Neural progenitor cell (in vitro differentiated cells): Measurements from ENCODE around the gene C2. TPM values are rescaled to one million over a fixed set of nuclear protein-coding genes. Genes with fewer than 3 reads are reported as not detected.

Experiments used
- DNase-seq: peaks from one replicate; pipeline ENCODE4 v3.0.0-alpha.2; 2016; ENCODE audit warnings: low spot score
- H2AFZ ChIP-seq: fragments of 200-600 bp; sonication (generic); replicated peaks from 2 replicates; pipeline ENCODE4 v1.6.1; 2016; ENCODE audit warnings: antibody characterized with exemption
- H3F3A ChIP-seq: fragments of 200-600 bp; sonication (generic); 2 replicates; pipeline ENCODE4 v1.6.1; 2016; ENCODE audit warnings: antibody characterized with exemption, low read depth
- H3K27ac ChIP-seq: fragments of 200-600 bp; sonication (generic); 2 replicates; pipeline ENCODE4 v1.5.1; 2016; ENCODE audit warnings: mild to moderate bottlenecking
- H3K27me3 ChIP-seq: fragments of 200-600 bp; sonication (generic); 2 replicates; pipeline ENCODE4 v1.6.1; 2016; ENCODE audit warnings: mild to moderate bottlenecking, moderate library complexity
- H3K36me3 ChIP-seq: fragments of 200-600 bp; sonication (generic); 2 replicates; pipeline ENCODE4 v1.5.1; 2016
- H3K4me1 ChIP-seq: fragments of 200-600 bp; sonication (generic); 2 replicates; pipeline ENCODE4 v1.6.1; 2016; ENCODE audit warnings: mixed run types
- H3K4me2 ChIP-seq: fragments of 200-600 bp; sonication (generic); 2 replicates; pipeline ENCODE4 v1.6.1; 2016
- H3K4me3 ChIP-seq: fragments of 200-600 bp; sonication (generic); 2 replicates; pipeline ENCODE4 v1.5.1; 2016
- H3K79me2 ChIP-seq: fragments of 200-600 bp; sonication (generic); 2 replicates; pipeline ENCODE4 v1.6.1; 2016; ENCODE audit warnings: low read depth
- H3K9ac ChIP-seq: fragments of 200-600 bp; sonication (generic); 2 replicates; pipeline ENCODE4 v1.6.1; 2016
- H3K9me3 ChIP-seq: fragments of 200-600 bp; sonication (generic); 2 replicates; pipeline ENCODE4 v1.5.1; 2016; ENCODE audit warnings: low read depth
- H4K20me1 ChIP-seq: fragments of 200-600 bp; sonication (generic); 2 replicates; pipeline ENCODE4 v1.6.1; 2016; ENCODE audit warnings: low read depth
- H3K27ac Mint-ChIP-seq: 3 replicates; pipeline ENCODE4 v1.8.0; 2021; ENCODE audit warnings: mixed read lengths
- H3K27me3 Mint-ChIP-seq: 2 replicates; pipeline ENCODE4 v1.8.0; 2022; ENCODE audit warnings: low read depth, mild to moderate bottlenecking, inconsistent platforms, moderate library complexity, mixed read lengths; ENCODE audit not compliant: insufficient read depth
- H3K36me3 Mint-ChIP-seq: 3 replicates; pipeline ENCODE4 v1.8.0; 2021; ENCODE audit warnings: mixed read lengths
- H3K4me1 Mint-ChIP-seq: 3 replicates; pipeline ENCODE4 v1.8.0; 2021; ENCODE audit warnings: mixed read lengths
- H3K4me3 Mint-ChIP-seq: 3 replicates; pipeline ENCODE4 v1.8.0; 2021; ENCODE audit warnings: mild to moderate bottlenecking, moderate library complexity, mixed read lengths
- H3K9me3 Mint-ChIP-seq: 3 replicates; pipeline ENCODE4 v1.8.0; 2020; ENCODE audit warnings: mixed read lengths
- CTCF ChIP-seq: fragments of 200-600 bp; sonication (generic); IDR thresholded peaks from 2 replicates; pipeline ENCODE4 v1.5.1; 2017; ENCODE audit warnings: antibody characterized with exemption, mild to moderate bottlenecking
- EZH2 ChIP-seq: fragments of 200-600 bp; sonication (generic); IDR thresholded peaks from 2 replicates; pipeline ENCODE4 v1.6.1; 2017; ENCODE audit warnings: antibody characterized with exemption, mild to moderate bottlenecking, moderate library complexity
- EZH2phosphoT487 ChIP-seq: fragments of 200-600 bp; sonication (generic); IDR thresholded peaks from 2 replicates; pipeline ENCODE4 v1.6.1; 2017; ENCODE audit warnings: antibody characterized with exemption
- total RNA-seq: library from RNA; depleted of rRNA; stranded (reverse); fragments of >200 nt; gene quantifications from 2 replicates; pipeline ENCODE4 v1.2.3, GENCODE V29; 2015; ENCODE audit warnings: low replicate concordance

C2 gene
- total RNA-seq, 1 donor from 2014 or later: 1.1 TPM

GRCh38 chr6:31883676-31884075, 43.8 kb upstream of the C2 start:
- Histone ChIP-seq H3K9ac (no peak overlapping the region), H3K27me3 (no peaks in the 10 kb centered on the region), H3K79me2 (no peaks in the 10 kb centered on the region), H2AFZ (no peak overlapping the region), H3K4me3 (no peak overlapping the region), H4K20me1 (no peaks in the 10 kb centered on the region), H3F3A (peaks cover 9% of the 10 kb centered on the region), H3K4me1 (no peaks in the 10 kb centered on the region), H3K27ac (no peak overlapping the region), H3K4me2 (no peak overlapping the region), H3K36me3 (no peaks in the 10 kb centered on the region), H3K9me3 (no peaks in the 10 kb centered on the region)
- H3K36me3 Mint-ChIP-seq: peaks cover 40% of the 10 kb centered on the region
- no peak overlapping the region for H3K27ac Mint-ChIP-seq
- no peaks in the 10 kb centered on the region for H3K9me3 Mint-ChIP-seq
- H3K4me1 Mint-ChIP-seq: no peaks in the 10 kb centered on the region
- TF ChIP-seq EZH2 (no peak), CTCF (no peak), EZH2phosphoT487 (no peak)
- H3K27me3 Mint-ChIP-seq: peaks cover 5% of the 10 kb centered on the region
- DNase-seq: no peak
- no peak overlapping the region for H3K4me3 Mint-ChIP-seq

- H3K4me3 Mint-ChIP-seq: no peak overlapping the region
- no peaks in the 10 kb centered on the region for H3K9me3 Mint-ChIP-seq
- H3K9ac ChIP-seq: no peak overlapping the region
- H3K27ac Mint-ChIP-seq: no peak overlapping the region
- H3K79me2 ChIP-seq: no peaks in the 10 kb centered on the region
- H3K27me3 Mint-ChIP-seq: peaks cover 5% of the 10 kb centered on the region
- H3K27ac ChIP-seq: no peak overlapping the region
- TF ChIP-seq EZH2: no peak
- no peak for TF ChIP-seq EZH2phosphoT487
- no peak overlapping the region for H2AFZ ChIP-seq
- H3F3A ChIP-seq: peaks cover 6% of the 10 kb centered on the region
- H3K4me3 ChIP-seq: no peak overlapping the region
- peaks cover 41% of the 10 kb centered on the region for H3K36me3 Mint-ChIP-seq
- no peak overlapping the region for H3K4me2 ChIP-seq
- no peaks in the 10 kb centered on the region for H4K20me1 ChIP-seq
- no peaks in the 10 kb centered on the region for H3K27me3 ChIP-seq
- DNase-seq: no peak
- H3K4me1 Mint-ChIP-seq: no peaks in the 10 kb centered on the region
- H3K9me3 ChIP-seq: no peaks in the 10 kb centered on the region
- peaks cover 3% of the 10 kb centered on the region for H3K36me3 ChIP-seq
- H3K4me1 ChIP-seq: no peaks in the 10 kb centered on the region
Measured at GRCh38 chr6:31884528-31885035, 42.9 kb upstream of the C2 start.

- Histone ChIP-seq H3K4me1 (no peaks in the 10 kb centered on the region), H3K79me2 (no peaks in the 10 kb centered on the region), H3F3A (no peaks in the 10 kb centered on the region), H2AFZ (no peak overlapping the region), H3K27me3 (no peaks in the 10 kb centered on the region), H3K27ac (no peak overlapping the region), H3K9ac (no peak overlapping the region), H4K20me1 (no peaks in the 10 kb centered on the region), H3K4me2 (no peak overlapping the region), H3K36me3 (peaks cover 8% of the 10 kb centered on the region), H3K9me3 (no peaks in the 10 kb centered on the region), H3K4me3 (no peak overlapping the region)
- Mint-ChIP-seq H3K36me3 (peaks cover 38% of the 10 kb centered on the region), H3K27ac (no peak overlapping the region), H3K4me3 (no peak overlapping the region), H3K27me3 (peaks cover 5% of the 10 kb centered on the region), H3K4me1 (no peaks in the 10 kb centered on the region), H3K9me3 (no peaks in the 10 kb centered on the region)
- TF ChIP-seq EZH2phosphoT487 (no peak), EZH2 (no peak), CTCF (no peak)
- DNase-seq: no peak
Measured at GRCh38 chr6:31886541-31886991, 41.0 kb upstream of the C2 start.

DNA sequence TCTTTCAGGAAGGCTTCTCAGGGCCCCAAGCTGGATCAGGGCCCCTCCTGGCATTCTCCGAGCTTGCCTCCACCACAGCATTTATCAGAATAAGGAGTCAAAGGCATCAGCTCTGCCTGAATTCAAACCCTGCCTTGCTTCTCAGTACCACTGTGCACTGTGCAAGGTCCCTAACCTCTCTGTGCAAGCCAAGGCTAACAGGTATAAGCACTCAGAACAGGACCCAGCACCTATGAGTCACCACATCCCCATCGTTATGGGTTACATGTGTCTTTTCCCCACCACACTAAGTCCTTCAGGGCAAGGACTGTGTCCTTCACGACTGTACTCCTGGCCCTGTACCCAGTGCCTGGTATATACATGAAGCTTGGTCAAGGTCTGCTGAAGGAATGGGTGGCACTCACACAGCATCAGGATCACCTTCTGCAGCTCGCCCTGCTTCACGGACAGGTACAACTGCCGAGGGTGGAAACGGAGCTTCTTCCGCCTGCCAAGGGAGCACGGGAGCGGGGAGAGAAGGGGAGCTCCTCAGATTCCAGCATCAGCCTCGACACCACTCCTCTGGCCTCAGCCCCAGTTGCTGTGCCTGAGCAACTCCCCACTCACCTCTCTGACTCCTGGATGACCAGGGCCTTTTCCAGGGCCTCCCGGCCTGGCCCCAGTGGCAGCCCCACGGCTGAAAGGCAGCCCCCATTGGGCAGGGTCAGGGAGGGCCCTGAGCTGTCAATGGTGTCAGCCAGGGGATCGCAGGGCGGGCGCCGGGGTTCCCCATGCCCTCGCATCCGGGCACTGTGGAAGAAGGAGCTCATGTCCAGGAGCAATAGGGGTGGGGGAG, 40.1 kb upstream of the C2 start:
- no peak overlapping the region for H3K4me3 ChIP-seq
- no peaks in the 10 kb centered on the region for H3K79me2 ChIP-seq
- H3K4me1 ChIP-seq: no peaks in the 10 kb centered on the region
- H3F3A ChIP-seq: no peaks in the 10 kb centered on the region
- no peaks in the 10 kb centered on the region for H3K27me3 ChIP-seq
- TF ChIP-seq CTCF: no peak
- no peak for TF ChIP-seq EZH2phosphoT487
- no peak for TF ChIP-seq EZH2
- Mint-ChIP-seq H3K4me1 (no peaks in the 10 kb centered on the region), H3K4me3 (no peak overlapping the region), H3K36me3 (peaks cover 40% of the 10 kb centered on the region), H3K27ac (peak overlapping the region; percentile 50), H3K9me3 (no peaks in the 10 kb centered on the region), H3K27me3 (peaks cover 5% of the 10 kb centered on the region)
- no peak overlapping the region for H3K27ac ChIP-seq
- no peak for DNase-seq
- H3K9ac ChIP-seq: no peak overlapping the region
- no peak overlapping the region for H2AFZ ChIP-seq
- no peaks in the 10 kb centered on the region for H3K9me3 ChIP-seq
- H4K20me1 ChIP-seq: no peaks in the 10 kb centered on the region
- no peak overlapping the region for H3K4me2 ChIP-seq
- H3K36me3 ChIP-seq: peaks cover 12% of the 10 kb centered on the region
